Vagina (tissue), 2 donors: Measurements from ENCODE around the gene SLC9A4. TPM values are rescaled to one million over a fixed set of nuclear protein-coding genes. Genes with fewer than 3 reads are reported as not detected.

Experiments used
- DNase-seq, 2 donors: peaks; one replicate each; pipeline ENCODE4 v3.0.0-alpha.2; 2017; ENCODE audit errors: extremely low spot score in 2 of 2
- H3K27ac ChIP-seq: fragments of 200-600 bp; sonication (generic); one replicate; pipeline ENCODE4 v1.5.1; 2019
- H3K27me3 ChIP-seq: fragments of 200-600 bp; sonication (generic); one replicate; pipeline ENCODE4 v1.5.1; 2019
- H3K36me3 ChIP-seq, 2 donors: fragments of 200-600 bp; sonication (generic); one replicate each; pipeline ENCODE4 v1.5.1; 2017 to 2019
- H3K4me1 ChIP-seq: fragments of 200-600 bp; sonication (generic); one replicate; pipeline ENCODE4 v1.5.1; 2019
- H3K4me3 ChIP-seq, 2 donors: fragments of 200-600 bp; sonication (generic); 1 replicate in 1 of 2; 2 replicates in 1 of 2; pipeline ENCODE4 v1.5.1; 2016 to 2019
- H3K9me3 ChIP-seq: fragments of 200-600 bp; sonication (generic); one replicate; pipeline ENCODE4 v1.5.1; 2019
- CTCF ChIP-seq, 3 experiments: fragments of 450-650 bp in 2 of 3; fragments of 200-600 bp in 1 of 3; sonication (generic) in 1 of 3; IDR thresholded peaks; one replicate each; pipeline ENCODE4 v1.5.1; 2017 to 2019; ENCODE audit warnings: antibody characterized with exemption in 3 of 3, mild to moderate bottlenecking in 2 of 3, moderate library complexity in 2 of 3
- POLR2A ChIP-seq, 2 donors: fragments of 450-650 bp; IDR thresholded peaks; one replicate each; pipeline ENCODE4 v1.6.1; 2017; ENCODE audit warnings: antibody characterized with exemption in 2 of 2, mild to moderate bottlenecking in 2 of 2, moderate library complexity in 2 of 2
- POLR2AphosphoS5 ChIP-seq, 2 donors: sonication (generic); formaldehyde crosslinking; IDR thresholded peaks; one replicate each; pipeline ENCODE4 v1.9.0; 2017; ENCODE audit warnings: antibody characterized with exemption in 2 of 2, mild to moderate bottlenecking in 2 of 2, low read depth in 1 of 2; ENCODE audit not compliant: insufficient read depth in 1 of 2
- intact Hi-C: fragments of 100-400 bp; cut with DNase I; formaldehyde crosslinking; loops from one replicate; pipeline ENCODE4 v1.15.1; 2023
- total RNA-seq: library from RNA; depleted of rRNA; stranded (reverse); fragments of >200 nt; gene quantifications from one replicate; pipeline ENCODE4 v1.2.3, GENCODE V29; 2016

The SLC9A4 gene
- total RNA-seq, 1 donor from 2014 or later = not detected

DNA sequence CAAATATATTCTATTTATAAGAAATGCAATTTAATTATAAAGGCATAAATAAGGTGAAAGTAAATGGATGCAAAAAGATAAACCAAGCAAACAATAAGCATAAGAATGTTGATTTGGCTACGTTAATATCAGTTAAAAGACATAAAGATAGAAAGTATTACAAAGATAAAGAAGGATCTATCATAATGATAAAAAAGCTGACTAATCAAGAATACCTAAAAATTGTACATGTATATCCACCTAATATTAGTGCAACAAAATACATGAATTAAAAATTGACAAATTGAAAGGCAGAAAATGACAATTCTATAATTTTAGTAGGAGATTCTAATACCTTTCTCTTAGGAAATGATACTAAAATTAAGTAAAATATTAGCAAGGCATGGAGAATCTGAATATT, 21.5 kb downstream of the SLC9A4 start:
- Histone ChIP-seq H3K9me3 (no peaks in the 10 kb centered on the region), H3K4me1 (no peaks in the 10 kb centered on the region), H3K36me3 (no peaks in the 10 kb centered on the region), H3K27me3 (no peaks in the 10 kb centered on the region), H3K27ac (no peak overlapping the region), H3K4me3 (no peak overlapping the region)
- TF ChIP-seq POLR2AphosphoS5 (IDR thresholded peaks at IDR 0.05; ENCODE audit: insufficient read depth in 1 of 2, low read depth in 1 of 2) (no peak), POLR2A (IDR thresholded peaks at IDR 0.05) (no peak)
- no peak for DNase-seq
- intact Hi-C loops = no loop called here

GRCh38 chr2:102498414-102498813, 25.4 kb downstream of the SLC9A4 start:
- no peak overlapping the region for H3K4me3 ChIP-seq

DNA sequence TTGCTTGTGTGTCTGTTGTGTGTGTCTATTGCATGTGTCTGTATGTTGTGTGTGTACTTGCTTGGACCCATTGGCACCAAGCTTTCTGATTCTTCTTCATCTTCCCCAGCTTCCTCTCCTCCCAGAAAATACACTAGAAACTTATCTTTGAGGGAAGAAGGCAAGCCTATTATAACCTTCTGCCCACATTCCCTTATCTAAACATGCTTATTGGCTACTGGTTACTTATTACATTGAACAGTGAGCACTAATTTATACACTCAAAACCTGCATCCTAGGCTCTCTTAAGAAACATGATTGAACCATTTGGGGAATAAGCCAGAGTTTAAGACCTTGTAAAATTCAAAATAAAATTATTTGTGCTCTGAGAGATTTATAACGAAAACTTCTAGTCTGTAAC, 26.5 kb downstream of the SLC9A4 start:
- no peak for DNase-seq
- H3K4me3 ChIP-seq = no peak overlapping the region
- TF ChIP-seq POLR2AphosphoS5 (IDR thresholded peaks at IDR 0.05; ENCODE audit: insufficient read depth in 1 of 2, low read depth in 1 of 2) (no peak), POLR2A (IDR thresholded peaks at IDR 0.05) (no peak), CTCF (IDR thresholded peaks at IDR 0.05) (no peak)

More at GRCh38 chr2:102498414-102498813, 25.4 kb downstream of the SLC9A4 start:
- Histone ChIP-seq H3K36me3 (no peaks in the 10 kb centered on the region), H3K27me3 (no peaks in the 10 kb centered on the region), H3K27ac (no peak overlapping the region), H3K4me1 (no peaks in the 10 kb centered on the region), H3K9me3 (no peaks in the 10 kb centered on the region)
- intact Hi-C loops = no loop called here
- DNase-seq = no peak
- no peak for TF ChIP-seq POLR2A (IDR thresholded peaks at IDR 0.05)

DNA sequence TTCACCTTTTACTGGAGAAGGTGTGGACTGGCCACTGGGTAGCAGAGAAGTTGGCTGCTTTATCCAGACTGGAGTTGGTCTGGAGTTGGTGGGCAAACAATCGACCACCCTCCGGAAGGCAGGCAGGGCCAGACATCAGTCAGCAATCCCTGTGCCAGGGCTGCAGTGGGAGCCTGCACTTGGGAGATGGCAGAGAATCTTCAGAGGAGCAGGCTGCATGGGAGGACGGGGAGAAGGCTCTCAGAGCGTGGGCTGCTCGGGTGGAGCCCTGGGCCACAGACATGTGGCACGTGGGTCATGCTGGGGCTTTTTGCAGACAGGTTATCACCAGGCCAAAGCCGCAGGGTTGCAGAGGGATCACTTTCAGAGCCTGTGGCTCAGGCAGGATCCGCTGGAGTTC, 29.6 kb downstream of the SLC9A4 start:
- no peak for DNase-seq
- no peak overlapping the region for H3K4me3 ChIP-seq
- H3K4me1 ChIP-seq = no peaks in the 10 kb centered on the region

More for the DNA sequence above, 26.5 kb downstream of the SLC9A4 start:
- Histone ChIP-seq H3K27ac (no peak overlapping the region), H3K36me3 (no peaks in the 10 kb centered on the region), H3K27me3 (no peaks in the 10 kb centered on the region), H3K4me1 (no peaks in the 10 kb centered on the region), H3K9me3 (no peaks in the 10 kb centered on the region)
- intact Hi-C loops = no loop called here

GRCh38 chr2:102504833-102505232, 31.8 kb downstream of the SLC9A4 start:
- intact Hi-C loops = no loop called here
- Histone ChIP-seq H3K27me3 (no peaks in the 10 kb centered on the region), H3K9me3 (no peaks in the 10 kb centered on the region), H3K4me3 (no peak overlapping the region), H3K4me1 (no peaks in the 10 kb centered on the region), H3K27ac (no peak overlapping the region), H3K36me3 (no peaks in the 10 kb centered on the region)
- TF ChIP-seq POLR2A (IDR thresholded peaks at IDR 0.05) (no peak), POLR2AphosphoS5 (IDR thresholded peaks at IDR 0.05; ENCODE audit: insufficient read depth in 1 of 2, low read depth in 1 of 2) (no peak), CTCF (IDR thresholded peaks at IDR 0.05) (no peak)
- DNase-seq = no peak

More for the DNA sequence above, 29.6 kb downstream of the SLC9A4 start:
- Histone ChIP-seq H3K36me3 (no peaks in the 10 kb centered on the region), H3K27ac (no peak overlapping the region), H3K27me3 (no peaks in the 10 kb centered on the region), H3K9me3 (no peaks in the 10 kb centered on the region)
- intact Hi-C loops = no loop called here
- TF ChIP-seq POLR2AphosphoS5 (IDR thresholded peaks at IDR 0.05; ENCODE audit: insufficient read depth in 1 of 2, low read depth in 1 of 2) = no peak
- TF ChIP-seq POLR2A (IDR thresholded peaks at IDR 0.05) = no peak
- TF ChIP-seq CTCF (IDR thresholded peaks at IDR 0.05) = no peak

GRCh38 chr2:102505290-102505689, 32.3 kb downstream of the SLC9A4 start:
- no peak for TF ChIP-seq POLR2AphosphoS5 (IDR thresholded peaks at IDR 0.05; ENCODE audit: insufficient read depth in 1 of 2, low read depth in 1 of 2)
- TF ChIP-seq POLR2A (IDR thresholded peaks at IDR 0.05) = no peak
- TF ChIP-seq CTCF (IDR thresholded peaks at IDR 0.05) = no peak
- Histone ChIP-seq H3K4me1 (no peaks in the 10 kb centered on the region), H3K36me3 (no peaks in the 10 kb centered on the region), H3K9me3 (no peaks in the 10 kb centered on the region), H3K27me3 (no peaks in the 10 kb centered on the region), H3K27ac (no peak overlapping the region), H3K4me3 (no peak overlapping the region)
- intact Hi-C loops = no loop called here
- no peak for DNase-seq
